Mesenchymal stem cell (in vitro differentiated cells and primary cell): ENCODE results near the gene PYM1.

ENCODE experiments used
- DNase-seq: peaks from one replicate; pipeline ENCODE4 v3.0.0-alpha.2; 2013
- H2AFZ ChIP-seq: one replicate; pipeline ENCODE4 v1.6.1; 2013; ENCODE audit warnings: low read depth, mild to moderate bottlenecking, control low read depth, inconsistent platforms, low read length, moderate library complexity
- H2AK5ac ChIP-seq: 2 replicates; pipeline ENCODE4 v1.6.1; 2013; ENCODE audit warnings: low read length, moderate library complexity, mild to moderate bottlenecking, inconsistent platforms; ENCODE audit not compliant: severe bottlenecking
- H2BK120ac ChIP-seq: one replicate; pipeline ENCODE4 v1.6.1; 2013; ENCODE audit warnings: low read depth, mild to moderate bottlenecking, inconsistent platforms, low read length, moderate library complexity
- H2BK12ac ChIP-seq, 2 experiments: one replicate each; pipeline ENCODE4 v1.6.1; 2013; ENCODE audit warnings: inconsistent platforms in 2 of 2, low read length in 2 of 2, mild to moderate bottlenecking in 2 of 2, moderate library complexity in 2 of 2, control low read depth in 1 of 2
- H2BK15ac ChIP-seq: one replicate; pipeline ENCODE4 v1.6.1; 2013; ENCODE audit warnings: mild to moderate bottlenecking, low read depth, inconsistent platforms; ENCODE audit not compliant: poor library complexity, severe bottlenecking
- H2BK5ac ChIP-seq: 2 replicates; pipeline ENCODE4 v1.6.1; 2013; ENCODE audit warnings: low read depth, mild to moderate bottlenecking, low read length, control low read depth, inconsistent platforms; ENCODE audit not compliant: poor library complexity, severe bottlenecking
- H3K14ac ChIP-seq, 2 experiments: one replicate each; pipeline ENCODE4 v1.6.1; 2013; ENCODE audit warnings: inconsistent platforms in 2 of 2, low read length in 2 of 2, control low read depth in 1 of 2, mild to moderate bottlenecking in 1 of 2, moderate library complexity in 1 of 2
- H3K18ac ChIP-seq, 2 experiments: one replicate each; pipeline ENCODE4 v1.6.1; 2013; ENCODE audit warnings: inconsistent platforms in 2 of 2, low read length in 2 of 2, control low read depth in 1 of 2, low read depth in 1 of 2, mild to moderate bottlenecking in 1 of 2
- H3K23ac ChIP-seq, 2 experiments: one replicate each; pipeline ENCODE4 v1.6.1; 2013; ENCODE audit warnings: inconsistent platforms in 2 of 2, low read length in 2 of 2, mild to moderate bottlenecking in 2 of 2, moderate library complexity in 2 of 2, control low read depth in 1 of 2
- H3K27ac ChIP-seq: 2 replicates; pipeline ENCODE4 v1.5.1; 2013; ENCODE audit warnings: mild to moderate bottlenecking, moderate library complexity, low read length, control low read depth, inconsistent platforms; ENCODE audit not compliant: poor library complexity, severe bottlenecking
- H3K27me3 ChIP-seq, 2 experiments: 2 replicates each; pipeline versions ENCODE4 v1.6.1 to v1.7.0; 2013; ENCODE audit warnings: low read length in 2 of 2, mild to moderate bottlenecking in 2 of 2, moderate library complexity in 2 of 2, control low read depth in 1 of 2, inconsistent platforms in 1 of 2; ENCODE audit not compliant: control insufficient read depth in 1 of 2, insufficient read depth in 1 of 2
- H3K36me3 ChIP-seq, 2 experiments: 2 replicates each; pipeline versions ENCODE4 v1.6.1 to v1.7.0; 2013; ENCODE audit warnings: low read length in 2 of 2, control low read depth in 1 of 2, inconsistent platforms in 1 of 2, low read depth in 1 of 2, mild to moderate bottlenecking in 1 of 2; ENCODE audit not compliant: insufficient read depth in 2 of 2, control insufficient read depth in 1 of 2
- H3K4ac ChIP-seq, 2 experiments: one replicate each; pipeline ENCODE4 v1.6.1; 2013; ENCODE audit warnings: inconsistent platforms in 2 of 2, low read length in 2 of 2, mild to moderate bottlenecking in 2 of 2, moderate library complexity in 2 of 2, control low read depth in 1 of 2, low read depth in 1 of 2
- H3K4me1 ChIP-seq: 2 replicates; pipeline ENCODE4 v1.6.1; 2013; ENCODE audit warnings: low read depth, low read length, control low read depth; ENCODE audit not compliant: control insufficient read depth, insufficient read depth
- H3K4me2 ChIP-seq: 2 replicates; pipeline ENCODE4 v1.6.1; 2013; ENCODE audit warnings: low read length, mild to moderate bottlenecking, inconsistent platforms; ENCODE audit not compliant: poor library complexity, severe bottlenecking
- H3K4me3 ChIP-seq, 2 experiments: 2 replicates each; pipeline versions ENCODE4 v1.5.1 to v1.7.0; 2013; ENCODE audit warnings: low read length in 2 of 2, mild to moderate bottlenecking in 2 of 2, control low read depth in 1 of 2, low read depth in 1 of 2; ENCODE audit not compliant: insufficient read depth in 1 of 2
- H3K79me1 ChIP-seq: replicated peaks from 2 replicates; pipeline ENCODE4 v1.6.1; 2013; ENCODE audit warnings: mild to moderate bottlenecking, control low read depth, low read length, inconsistent platforms; ENCODE audit not compliant: poor library complexity, severe bottlenecking
- H3K9ac ChIP-seq: 2 replicates; pipeline ENCODE4 v1.7.0; 2013; ENCODE audit warnings: mild to moderate bottlenecking, low read length, moderate library complexity
- H3K9me3 ChIP-seq: 2 replicates; pipeline ENCODE4 v1.7.0; 2013; ENCODE audit warnings: mild to moderate bottlenecking, low read length; ENCODE audit not compliant: control insufficient read depth
- H4K8ac ChIP-seq: one replicate; pipeline ENCODE4 v1.6.1; 2013; ENCODE audit warnings: inconsistent platforms, mild to moderate bottlenecking, low read length, moderate library complexity
- H4K91ac ChIP-seq: one replicate; pipeline ENCODE4 v1.6.1; 2013; ENCODE audit warnings: mild to moderate bottlenecking, low read length, inconsistent platforms
- WGBS: methylation state at CpG from one replicate; pipeline ENCODE4 v1.1.7; 2013; ENCODE audit warnings: mixed read lengths; 5-methylcytosine and 5-hydroxymethylcytosine counted together

Gene PYM1

GRCh38 chr12:55933799-55934742 lies 6.4 kb upstream of the PYM1 start:
- no peak overlapping the region for H2BK120ac ChIP-seq
- H3K79me1 ChIP-seq, result peaks cover 19% of the 10 kb centered on the region
- H2BK12ac ChIP-seq, result no peak overlapping the region
- H4K91ac ChIP-seq, result no peak overlapping the region
- H2BK15ac ChIP-seq, result no peak overlapping the region
- H3K27me3 ChIP-seq, result no peaks in the 10 kb centered on the region
- H3K4me3 ChIP-seq, result no peak overlapping the region
- H2AK5ac ChIP-seq, result no peak overlapping the region
- no peak overlapping the region for H4K8ac ChIP-seq
- H3K18ac ChIP-seq, result no peak overlapping the region
- WGBS, result 100% methylated on average over 1 of the region's 1 CpG
- no peaks in the 10 kb centered on the region for H3K9me3 ChIP-seq
- no peak overlapping the region for H3K4ac ChIP-seq
- H3K4me1 ChIP-seq, result peaks cover 18% of the 10 kb centered on the region
- H3K9ac ChIP-seq, result peak overlapping the region; percentile 17
- no peak overlapping the region for H3K23ac ChIP-seq
- peak; percentile 17 for DNase-seq
- H3K14ac ChIP-seq, result no peak overlapping the region
- H3K36me3 ChIP-seq, result peaks cover 3 to 17% of the 10 kb centered on the region in 2 experiments
- no peak overlapping the region for H3K27ac ChIP-seq
- H3K4me2 ChIP-seq, result no peak overlapping the region
- no peak overlapping the region for H2AFZ ChIP-seq
- H2BK5ac ChIP-seq, result no peak overlapping the region

DNA sequence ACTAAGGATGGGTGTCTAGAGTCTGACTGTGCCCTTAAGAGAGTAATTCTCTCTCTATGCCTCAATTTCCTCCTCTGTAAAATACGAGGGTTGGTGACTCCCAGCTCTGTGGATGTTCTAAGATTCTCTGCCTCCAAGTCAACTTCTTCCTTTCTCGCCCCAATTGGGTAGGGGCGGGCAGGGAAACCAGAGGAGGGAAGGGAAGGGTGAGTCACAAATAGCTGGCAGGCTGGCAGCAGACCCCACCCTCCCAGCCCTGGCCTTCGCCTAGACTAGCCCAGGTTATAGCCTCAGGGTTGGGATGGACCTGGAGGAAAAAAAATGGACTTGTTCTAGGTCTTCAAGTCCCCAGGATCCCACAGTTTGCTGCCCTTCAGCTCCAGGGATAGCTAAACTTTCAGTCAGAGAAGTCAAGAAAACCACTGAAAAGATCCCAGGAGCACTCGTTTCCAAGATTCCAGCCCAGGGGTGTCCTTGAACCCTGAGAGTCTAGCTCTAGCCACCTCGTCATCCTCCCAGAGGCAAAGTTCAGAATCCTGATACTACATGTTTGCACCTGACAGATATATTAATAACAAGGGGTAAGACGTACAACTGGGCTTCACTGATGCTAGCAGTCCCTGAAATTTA lies 5.6 kb upstream of the PYM1 start:
- H2AFZ ChIP-seq, result no peak overlapping the region
- H3K4ac ChIP-seq, result no peak overlapping the region
- H3K27me3 ChIP-seq, result no peaks in the 10 kb centered on the region
- no peak overlapping the region for H2BK12ac ChIP-seq
- H3K4me1 ChIP-seq, result peaks cover 19% of the 10 kb centered on the region
- H3K9me3 ChIP-seq, result no peaks in the 10 kb centered on the region
- H3K4me2 ChIP-seq, result peak overlapping the region; percentile 46
- H3K18ac ChIP-seq, result no peak overlapping the region
- no peak overlapping the region for H2AK5ac ChIP-seq
- 86% methylated on average over 4 of the region's 7 CpGs for WGBS
- peaks cover 0 to 9% of the 10 kb centered on the region in 2 experiments for H3K36me3 ChIP-seq
- H3K79me1 ChIP-seq, result peaks cover 19% of the 10 kb centered on the region
- H2BK15ac ChIP-seq, result no peak overlapping the region
- peak; percentile 22 for DNase-seq
- H2BK120ac ChIP-seq, result no peak overlapping the region
- no peak overlapping the region for H3K14ac ChIP-seq
- no peak overlapping the region for H4K8ac ChIP-seq
- no peak overlapping the region for H2BK5ac ChIP-seq
- no peak overlapping the region for H4K91ac ChIP-seq
- no peak overlapping the region for H3K23ac ChIP-seq
- peak overlapping the region; percentile 21 for H3K27ac ChIP-seq
- H3K4me3 ChIP-seq, result peak overlapping the region in 1 of 2 experiments; percentile 84
- H3K9ac ChIP-seq, result peak overlapping the region; percentile 90

DNA sequence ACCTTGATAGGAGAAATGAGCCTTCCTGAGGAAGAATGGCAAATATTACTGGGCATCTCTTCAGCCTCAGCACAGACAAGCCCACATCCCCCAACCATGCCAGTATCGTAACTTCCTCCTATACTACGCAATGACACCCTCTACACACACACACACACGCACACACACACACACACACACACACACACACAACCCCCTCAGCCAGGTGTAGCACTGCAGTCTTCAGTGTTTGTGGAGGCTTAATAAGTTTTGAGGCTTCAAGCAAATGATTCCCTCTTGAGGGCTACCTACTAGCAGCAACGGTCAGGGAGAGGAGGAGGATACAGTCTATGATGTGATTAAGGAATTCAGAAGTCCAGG lies 4.8 kb upstream of the PYM1 start:
- Histone ChIP-seq H3K23ac (no peak overlapping the region), H3K18ac (peak overlapping the region in 1 of 2 experiments; percentile 69), H2BK15ac (no peak overlapping the region), H3K4me1 (peaks cover 19% of the 10 kb centered on the region), H2BK120ac (no peak overlapping the region), H3K27ac (no peak overlapping the region), H3K4me3 (peak overlapping the region; percentile 65 to 84), H3K36me3 (peaks cover 0 to 8% of the 10 kb centered on the region in 2 experiments), H3K27me3 (no peaks in the 10 kb centered on the region), H3K14ac (no peak overlapping the region), H2BK12ac (peak overlapping the region in 1 of 2 experiments; percentile 25), H4K8ac (peak overlapping the region; percentile 27), H3K9me3 (no peaks in the 10 kb centered on the region), H3K9ac (peak overlapping the region; percentile 90), H3K4ac (no peak overlapping the region), H3K4me2 (peak overlapping the region; percentile 97), H2AFZ (peak overlapping the region; percentile 1), H2BK5ac (no peak overlapping the region), H3K79me1 (peaks cover 19% of the 10 kb centered on the region), H2AK5ac (no peak overlapping the region), H4K91ac (no peak overlapping the region)
- 11% methylated on average over 4 of the region's 4 CpGs for WGBS
- peak; percentile 52 for DNase-seq
